ENCODE results near the gene HPSE2. TPM values are rescaled to one million over a fixed set of nuclear protein-coding genes. Genes with fewer than 3 reads are reported as not detected.

Gene HPSE2
- total RNA-seq, 4 donors from 2014 or later, result 0.57 to 3.6 (median 1.5) TPM

- TF ChIP-seq POLR2A (IDR thresholded peaks at IDR 0.05) (no peak), CTCF (IDR thresholded peaks at IDR 0.05) (no peak)
These were observed 624.2 kb downstream of the HPSE2 start for GRCh38 chr10:98611436-98611835.

GRCh38 chr10:98610836-98611235 is 624.8 kb downstream of the HPSE2 start:
- no peak for TF ChIP-seq POLR2A (IDR thresholded peaks at IDR 0.05)
- TF ChIP-seq CTCF (IDR thresholded peaks at IDR 0.05), result no peak

More at GRCh38 chr10:98611436-98611835, 624.2 kb downstream of the HPSE2 start:
- intact Hi-C loops (cut with DNase I; ENCODE audit: low total_unique reads), result no loop called here
- no peak for DNase-seq (ENCODE audit: low spot score in 2 of 2)
- no peak overlapping the region for H3K4me3 ChIP-seq (ENCODE audit: low read depth, poor library complexity, severe bottlenecking)
- 66 to 67% methylated on average over 2 of the region's 2 CpGs for WGBS, 2 donors

GRCh38 chr10:98610301-98610700 is 625.4 kb downstream of the HPSE2 start:
- 78 to 100% methylated on average over 1 of the region's 1 CpG for WGBS, 2 donors
- intact Hi-C loops (cut with DNase I; ENCODE audit: low total_unique reads), result no loop called here
- TF ChIP-seq POLR2A (IDR thresholded peaks at IDR 0.05), result no peak
- TF ChIP-seq CTCF (IDR thresholded peaks at IDR 0.05), result no peak
- no peak overlapping the region for H3K4me3 ChIP-seq (ENCODE audit: low read depth, poor library complexity, severe bottlenecking)
- DNase-seq (ENCODE audit: low spot score in 2 of 2), result no peak

More at GRCh38 chr10:98610836-98611235, 624.8 kb downstream of the HPSE2 start:
- no peak overlapping the region for H3K4me3 ChIP-seq (ENCODE audit: low read depth, poor library complexity, severe bottlenecking)
- intact Hi-C loops (cut with DNase I; ENCODE audit: low total_unique reads), result no loop called here
- 67 to 77% methylated on average over 5 of the region's 5 CpGs for WGBS, 2 donors
- DNase-seq (ENCODE audit: low spot score in 2 of 2), result no peak

GRCh38 chr10:98609265-98609664 is 626.4 kb downstream of the HPSE2 start:
- DNase-seq (ENCODE audit: low spot score in 2 of 2), result no peak
- no peak overlapping the region for H3K4me3 ChIP-seq (ENCODE audit: low read depth, poor library complexity, severe bottlenecking)
- intact Hi-C loops (cut with DNase I; ENCODE audit: low total_unique reads), result no loop called here
- TF ChIP-seq POLR2A (IDR thresholded peaks at IDR 0.05), result no peak
- TF ChIP-seq CTCF (IDR thresholded peaks at IDR 0.05), result no peak
- 92 to 98% methylated on average over 2 of the region's 2 CpGs for WGBS, 2 donors

GRCh38 chr10:98608411-98608810 is 627.2 kb downstream of the HPSE2 start:
- no peak for DNase-seq (ENCODE audit: low spot score in 2 of 2)
- H3K4me3 ChIP-seq (ENCODE audit: low read depth, poor library complexity, severe bottlenecking), result no peak overlapping the region
- intact Hi-C loops (cut with DNase I; ENCODE audit: low total_unique reads), result no loop called here
- WGBS, 2 donors, result 16 to 30% methylated on average over 5 of the region's 5 CpGs
- no peak for TF ChIP-seq POLR2A (IDR thresholded peaks at IDR 0.05)
- TF ChIP-seq CTCF (IDR thresholded peaks at IDR 0.05), result no peak

- no peak for DNase-seq (ENCODE audit: low spot score in 2 of 2)
- no peak overlapping the region for H3K4me3 ChIP-seq (ENCODE audit: low read depth, poor library complexity, severe bottlenecking)
- intact Hi-C loops (cut with DNase I; ENCODE audit: low total_unique reads), result no loop called here
- TF ChIP-seq POLR2A (IDR thresholded peaks at IDR 0.05), result no peak
These were observed 633.4 kb downstream of the HPSE2 start for GRCh38 chr10:98602224-98602623.
